Measurements from ENCODE around the gene PLEKHB2. TPM values are rescaled to one million over a fixed set of nuclear protein-coding genes. Genes with fewer than 3 reads are reported as not detected.
"Not testable (repeated sequence)": the region's sequence is repeated elsewhere in the genome, so short reads cannot be mapped to it uniquely, and the experiment has no call there.

The PLEKHB2 gene
- total RNA-seq, 2 donors from 2014 or later, result 22.4 to 35.0 TPM

DNA sequence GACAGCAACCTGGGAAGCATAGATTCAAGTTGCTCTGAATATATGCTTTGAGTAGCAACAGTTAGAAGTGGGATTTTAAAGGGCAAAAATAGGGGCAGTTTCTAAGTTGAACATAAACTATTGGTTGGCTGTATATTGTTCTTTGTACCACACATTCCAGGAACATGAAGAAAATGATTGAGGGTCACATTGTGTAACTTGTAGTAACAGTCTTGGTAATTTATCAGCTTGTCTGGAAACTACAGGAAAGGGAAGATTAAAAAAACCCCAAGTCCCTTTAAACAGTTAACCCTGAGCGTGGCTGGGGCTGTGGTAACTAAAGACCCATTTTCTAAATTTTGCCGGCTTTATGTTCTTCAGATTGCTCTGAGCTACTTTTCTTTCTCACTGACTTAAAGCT, 7.4 kb downstream of the PLEKHB2 start:
- ATAC-seq (peak; percentile 38), DNase-seq (no peak)
- Histone ChIP-seq H3K4me3 (no peak overlapping the region), H3K36me3 (replicated peaks in 1 of 2; ENCODE audit: insufficient read depth in 1 of 2, low read depth in 2 of 2) (no peaks in the 10 kb centered on the region), H3K27ac (peak overlapping the region in 3 of 4 donors; percentile 2 to 27 (median 9)), H3K27me3 (no peaks in the 10 kb centered on the region), H3K4me1 (peaks cover 26% of the 10 kb centered on the region), H3K9me3 (no peaks in the 10 kb centered on the region)
- intact Hi-C loops (cut with DNase I), result no loop called here
- WGBS, 2 donors, result 52 to 60% methylated on average over 2 of the region's 2 CpGs
- TF ChIP-seq POLR2A (IDR thresholded peaks at IDR 0.05), result no peak
- TF ChIP-seq, protein P1, sequence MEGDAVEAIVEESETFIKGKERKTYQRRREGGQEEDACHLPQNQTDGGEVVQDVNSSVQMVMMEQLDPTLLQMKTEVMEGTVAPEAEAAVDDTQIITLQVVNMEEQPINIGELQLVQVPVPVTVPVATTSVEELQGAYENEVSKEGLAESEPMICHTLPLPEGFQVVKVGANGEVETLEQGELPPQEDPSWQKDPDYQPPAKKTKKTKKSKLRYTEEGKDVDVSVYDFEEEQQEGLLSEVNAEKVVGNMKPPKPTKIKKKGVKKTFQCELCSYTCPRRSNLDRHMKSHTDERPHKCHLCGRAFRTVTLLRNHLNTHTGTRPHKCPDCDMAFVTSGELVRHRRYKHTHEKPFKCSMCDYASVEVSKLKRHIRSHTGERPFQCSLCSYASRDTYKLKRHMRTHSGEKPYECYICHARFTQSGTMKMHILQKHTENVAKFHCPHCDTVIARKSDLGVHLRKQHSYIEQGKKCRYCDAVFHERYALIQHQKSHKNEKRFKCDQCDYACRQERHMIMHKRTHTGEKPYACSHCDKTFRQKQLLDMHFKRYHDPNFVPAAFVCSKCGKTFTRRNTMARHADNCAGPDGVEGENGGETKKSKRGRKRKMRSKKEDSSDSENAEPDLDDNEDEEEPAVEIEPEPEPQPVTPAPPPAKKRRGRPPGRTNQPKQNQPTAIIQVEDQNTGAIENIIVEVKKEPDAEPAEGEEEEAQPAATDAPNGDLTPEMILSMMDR (IDR thresholded peaks at IDR 0.05), result no peak

DNA sequence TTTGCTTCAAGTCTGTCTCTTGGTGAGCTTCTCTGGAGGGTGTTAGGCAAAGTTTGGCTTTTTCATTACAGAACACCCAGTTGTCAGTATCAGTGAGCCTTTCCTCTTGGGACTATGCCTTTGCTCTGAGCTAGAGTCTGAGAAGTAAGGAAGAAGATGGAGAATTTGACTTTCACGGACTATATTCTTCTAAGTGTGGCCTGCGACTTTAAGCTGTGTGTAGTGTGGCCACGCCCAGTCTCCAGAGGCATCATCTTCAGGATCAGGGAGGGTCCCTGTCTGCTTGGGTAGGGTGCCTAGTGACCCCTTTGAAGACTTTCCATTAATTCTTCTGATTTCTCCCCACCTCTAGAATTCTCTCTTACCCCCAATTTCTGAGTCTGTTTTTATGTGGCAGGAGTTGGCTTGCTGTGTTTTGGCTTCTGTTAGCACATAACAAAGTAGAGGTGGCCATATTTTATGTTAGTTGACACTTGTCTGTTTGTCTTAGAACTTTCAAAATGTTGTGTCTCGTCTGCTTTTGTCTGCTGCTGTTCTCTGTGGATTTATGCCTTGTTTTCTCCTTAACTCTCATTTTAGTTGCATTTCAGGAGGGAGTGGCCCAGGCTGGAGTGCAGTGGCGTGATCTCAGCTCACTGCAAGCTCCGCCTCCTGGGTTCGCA, 8.6 kb downstream of the PLEKHB2 start:
- Histone ChIP-seq H3K36me3 (replicated peaks in 1 of 2; ENCODE audit: insufficient read depth in 1 of 2, low read depth in 2 of 2) (no peaks in the 10 kb centered on the region), H3K27ac (no peak overlapping the region), H3K27me3 (no peaks in the 10 kb centered on the region), H3K4me1 (peaks cover 22% of the 10 kb centered on the region), H3K4me3 (no peak overlapping the region), H3K9me3 (no peaks in the 10 kb centered on the region)
- WGBS, 2 donors, result 92 to 98% methylated on average over 7 of the region's 7 CpGs
- intact Hi-C loops (cut with DNase I), result no loop called here
- ATAC-seq (no peak), DNase-seq (no peak)
- TF ChIP-seq, protein P1 (IDR thresholded peaks at IDR 0.05), result no peak
- no peak for TF ChIP-seq POLR2A (IDR thresholded peaks at IDR 0.05)

DNA sequence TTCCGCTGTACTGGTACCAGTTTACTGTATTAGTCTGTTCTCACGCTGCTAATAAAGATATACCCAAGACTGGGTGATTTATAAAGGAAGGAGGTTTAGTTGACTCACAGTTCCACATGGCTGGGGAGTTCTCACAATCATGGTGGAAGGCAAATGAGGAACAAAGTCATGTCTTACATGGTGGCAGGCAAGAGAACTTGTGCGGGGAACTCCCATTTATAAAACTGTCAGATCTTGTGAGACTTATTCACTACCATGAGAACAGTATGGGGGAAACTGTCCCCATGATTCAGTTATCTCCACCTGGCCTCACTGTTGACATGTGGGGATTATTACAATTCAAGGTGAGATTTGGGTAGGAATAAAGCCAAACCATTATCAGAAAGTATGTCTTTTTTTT, 9.8 kb downstream of the PLEKHB2 start:
- H3K9me3 ChIP-seq; intact Hi-C loops (cut with DNase I); H3K27ac ChIP-seq; H3K4me3 ChIP-seq; H3K36me3 ChIP-seq (replicated peaks in 1 of 2; ENCODE audit: insufficient read depth in 1 of 2, low read depth in 2 of 2); H3K27me3 ChIP-seq; DNase-seq; ATAC-seq: not testable (repeated sequence)
- peaks cover 22% of the 10 kb centered on the region for H3K4me1 ChIP-seq
- 87 to 98% methylated on average over 3 of the region's 3 CpGs for WGBS, 2 donors

- no peaks in the 10 kb centered on the region for H3K27me3 ChIP-seq
- no peaks in the 10 kb centered on the region for H3K9me3 ChIP-seq
- TF ChIP-seq, protein P1 (IDR thresholded peaks at IDR 0.05), result no peak
- no peak for TF ChIP-seq POLR2A (IDR thresholded peaks at IDR 0.05)
- no peaks in the 10 kb centered on the region for H3K36me3 ChIP-seq (replicated peaks in 1 of 2; ENCODE audit: insufficient read depth in 1 of 2, low read depth in 2 of 2)
- peaks cover 22% of the 10 kb centered on the region for H3K4me1 ChIP-seq
- no peak overlapping the region for H3K4me3 ChIP-seq
- intact Hi-C loops (cut with DNase I), result no loop called here
- no peak overlapping the region for H3K27ac ChIP-seq
- no peak for DNase-seq
- ATAC-seq, result no peak
Observed at GRCh38 chr2:131115752-131116151, 10.6 kb downstream of the PLEKHB2 start.

GRCh38 chr2:131120815-131121317, 15.7 kb downstream of the PLEKHB2 start:
- no peak for ATAC-seq
- H3K27me3 ChIP-seq, result no peaks in the 10 kb centered on the region
- H3K9me3 ChIP-seq, result no peaks in the 10 kb centered on the region
- no peak overlapping the region for H3K4me3 ChIP-seq
- DNase-seq, result no peak
- intact Hi-C loops (cut with DNase I), result no loop called here
- TF ChIP-seq, protein P1 (IDR thresholded peaks at IDR 0.05), result no peak
- no peak for TF ChIP-seq POLR2A (IDR thresholded peaks at IDR 0.05)
- H3K36me3 ChIP-seq (replicated peaks in 1 of 2; ENCODE audit: insufficient read depth in 1 of 2, low read depth in 2 of 2), result peaks cover 0 to 2% of the 10 kb centered on the region in 2 donors
- H3K4me1 ChIP-seq, result no peaks in the 10 kb centered on the region
- 66 to 72% methylated on average over 12 of the region's 12 CpGs for WGBS, 2 donors
- H3K27ac ChIP-seq, result no peak overlapping the region
